Sigmoid colon (tissue), 7 donors: ENCODE measurements around the gene ACVR2B. TPM values are rescaled to one million over a fixed set of nuclear protein-coding genes. Genes with fewer than 3 reads are reported as not detected.

ENCODE experiments used
- DNase-seq: peaks from one replicate; pipeline ENCODE4 v3.0.0-alpha.2; 2019
- H3K27ac ChIP-seq, 4 donors: fragments of 200-600 bp; sonication (generic); one replicate each; pipeline ENCODE4 v1.5.1; 2016 to 2019; ENCODE audit warnings: mild to moderate bottlenecking in 1 of 4
- H3K27me3 ChIP-seq, 3 donors: fragments of 200-600 bp; sonication (generic); one replicate each; pipeline ENCODE4 v1.5.1; 2019; ENCODE audit warnings: mild to moderate bottlenecking in 1 of 3
- H3K36me3 ChIP-seq, 4 donors: fragments of 200-600 bp; sonication (generic); one replicate each; pipeline ENCODE4 v1.5.1; 2016 to 2019
- H3K4me1 ChIP-seq, 4 donors: fragments of 200-600 bp; sonication (generic); one replicate each; pipeline ENCODE4 v1.5.1; 2017 to 2019
- H3K4me3 ChIP-seq, 4 donors: fragments of 200-600 bp; sonication (generic); one replicate each; pipeline ENCODE4 v1.5.1; 2017 to 2019; ENCODE audit warnings: mild to moderate bottlenecking in 2 of 4, moderate library complexity in 1 of 4
- H3K9me3 ChIP-seq, 4 donors: fragments of 200-600 bp in 3 of 4; sonication (generic) in 3 of 4; one replicate each; pipeline versions ENCODE4 v1.5.1 to v1.6.1; 2013 to 2019
- EP300 ChIP-seq, 4 donors: sonication (generic); formaldehyde crosslinking; IDR thresholded peaks; one replicate each; pipeline ENCODE4 v1.6.1; 2017; ENCODE audit warnings: antibody characterized with exemption in 4 of 4
- POLR2A ChIP-seq, 2 donors: fragments of 450-650 bp; IDR thresholded peaks; one replicate each; pipeline ENCODE4 v1.6.1; 2016; ENCODE audit warnings: antibody characterized with exemption in 2 of 2, mild to moderate bottlenecking in 2 of 2, moderate library complexity in 2 of 2
- POLR2AphosphoS5 ChIP-seq, 4 donors: sonication (generic); formaldehyde crosslinking; IDR thresholded peaks; one replicate each; pipeline ENCODE4 v1.6.1; 2017; ENCODE audit warnings: antibody characterized with exemption in 4 of 4
- WGBS, 2 donors: extraction: QIAGEN DNeasy Blood & Tissue Kit; methylation state at CpG; one replicate each; pipeline ENCODE4 v1.1.7; 2013; 5-methylcytosine and 5-hydroxymethylcytosine counted together
- intact Hi-C: fragments of 100-400 bp; cut with DNase I; formaldehyde crosslinking; loops from one replicate; pipeline ENCODE4 v1.15.1; 2023
- polyA plus RNA-seq, 3 donors: library from polyadenylated mRNA; stranded (reverse); fragments of 200-250 nt; gene quantifications; one replicate each; pipeline ENCODE4 v1.2.3, GENCODE V29; 2013
- total RNA-seq, 4 donors: library from RNA; depleted of rRNA; stranded (reverse); fragments of >200 nt; gene quantifications; one replicate each; pipeline ENCODE4 v1.1.0, GENCODE V29; 2016
- TF ChIP-seq, protein P1 (sequence below), 4 experiments: fragments of 450-650 bp in 3 of 4; fragments of 200-600 bp in 1 of 4; IDR thresholded peaks; one replicate each; pipeline ENCODE4 v1.5.1; 2016 to 2019; ENCODE audit warnings: antibody characterized with exemption in 4 of 4, mild to moderate bottlenecking in 3 of 4, moderate library complexity in 2 of 4
- donor health status: healthy with polysubstance abuse.
- donor health status: Bipolar disorder and iron deficiency.
- donor health status: healthy.

ACVR2B gene
- total and polyA plus RNA-seq, 7 donors = 0.46 to 9.1 (median 4.8) TPM

DNA sequence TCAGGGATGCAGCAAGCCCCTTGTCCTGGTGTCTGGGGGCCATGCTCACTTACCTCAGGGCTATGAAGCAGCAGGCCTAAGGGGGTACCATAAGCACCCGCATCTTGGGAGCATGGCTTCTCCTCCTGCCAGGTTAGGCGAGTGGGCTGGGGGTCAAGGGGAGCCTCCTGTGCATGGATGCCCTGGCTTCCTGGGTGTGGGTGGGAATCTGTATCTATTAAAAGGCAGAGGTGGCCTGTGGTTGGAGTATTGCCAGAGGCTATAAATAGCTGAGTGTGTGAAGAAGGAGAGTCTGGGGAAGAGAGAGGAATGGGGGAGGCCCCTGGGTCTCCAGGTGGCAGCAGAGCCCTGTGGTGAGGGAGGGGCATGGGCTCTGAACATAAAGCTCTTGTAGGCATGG is 19.5 kb downstream of the ACVR2B start:
- whole genome bisulfite sequencing, 2 donors = 93 to 97% methylated on average over 2 of the region's 2 CpGs
- no peaks in the 10 kb centered on the region for H3K27me3 ChIP-seq
- H3K4me3 ChIP-seq = no peak overlapping the region
- DNase-seq = no peak
- intact Hi-C loops = loop anchor here (10.0 kb wide), 1 partner anchor 358 kb away; no protein-coding TSS in a partner anchor
- H3K9me3 ChIP-seq = peaks cover 0 to 4% (median under 1%) of the 10 kb centered on the region in 4 donors
- H3K4me1 ChIP-seq = peaks cover 0 to 18% (median 11%) of the 10 kb centered on the region in 4 donors
- no peaks in the 10 kb centered on the region for H3K36me3 ChIP-seq
- H3K27ac ChIP-seq = no peak overlapping the region
- no peak for TF ChIP-seq POLR2A (IDR thresholded peaks at IDR 0.05)
- no peak for TF ChIP-seq POLR2AphosphoS5 (IDR thresholded peaks at IDR 0.05)
- TF ChIP-seq, protein P1, sequence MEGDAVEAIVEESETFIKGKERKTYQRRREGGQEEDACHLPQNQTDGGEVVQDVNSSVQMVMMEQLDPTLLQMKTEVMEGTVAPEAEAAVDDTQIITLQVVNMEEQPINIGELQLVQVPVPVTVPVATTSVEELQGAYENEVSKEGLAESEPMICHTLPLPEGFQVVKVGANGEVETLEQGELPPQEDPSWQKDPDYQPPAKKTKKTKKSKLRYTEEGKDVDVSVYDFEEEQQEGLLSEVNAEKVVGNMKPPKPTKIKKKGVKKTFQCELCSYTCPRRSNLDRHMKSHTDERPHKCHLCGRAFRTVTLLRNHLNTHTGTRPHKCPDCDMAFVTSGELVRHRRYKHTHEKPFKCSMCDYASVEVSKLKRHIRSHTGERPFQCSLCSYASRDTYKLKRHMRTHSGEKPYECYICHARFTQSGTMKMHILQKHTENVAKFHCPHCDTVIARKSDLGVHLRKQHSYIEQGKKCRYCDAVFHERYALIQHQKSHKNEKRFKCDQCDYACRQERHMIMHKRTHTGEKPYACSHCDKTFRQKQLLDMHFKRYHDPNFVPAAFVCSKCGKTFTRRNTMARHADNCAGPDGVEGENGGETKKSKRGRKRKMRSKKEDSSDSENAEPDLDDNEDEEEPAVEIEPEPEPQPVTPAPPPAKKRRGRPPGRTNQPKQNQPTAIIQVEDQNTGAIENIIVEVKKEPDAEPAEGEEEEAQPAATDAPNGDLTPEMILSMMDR (IDR thresholded peaks at IDR 0.05) = no peak
- TF ChIP-seq EP300 (IDR thresholded peaks at IDR 0.05) = no peak

GRCh38 chr3:38474928-38475605 is 21.4 kb downstream of the ACVR2B start:
- no peak for DNase-seq

GRCh38 chr3:38475716-38476115 is 22.0 kb downstream of the ACVR2B start:
- Histone ChIP-seq H3K4me3 (no peak overlapping the region), H3K27ac (no peak overlapping the region), H3K27me3 (no peaks in the 10 kb centered on the region), H3K9me3 (no peaks in the 10 kb centered on the region), H3K4me1 (peaks cover 0 to 14% (median 11%) of the 10 kb centered on the region in 4 donors), H3K36me3 (peaks cover 2 to 16% (median 7%) of the 10 kb centered on the region in 4 donors)
- TF ChIP-seq POLR2AphosphoS5 (IDR thresholded peaks at IDR 0.05) = no peak
- TF ChIP-seq EP300 (IDR thresholded peaks at IDR 0.05) = no peak
- TF ChIP-seq, protein P1 (IDR thresholded peaks at IDR 0.05) = no peak
- no peak for TF ChIP-seq POLR2A (IDR thresholded peaks at IDR 0.05)
- intact Hi-C loops = loop anchor here (10.0 kb wide), 1 partner anchor 361 kb away; no protein-coding TSS in a partner anchor
- WGBS, 2 donors = 93% methylated on average over 6 of the region's 6 CpGs
- DNase-seq = no peak

More at GRCh38 chr3:38474928-38475605, 21.4 kb downstream of the ACVR2B start:
- TF ChIP-seq, protein P1 (IDR thresholded peaks at IDR 0.05) = no peak
- no peak for TF ChIP-seq POLR2AphosphoS5 (IDR thresholded peaks at IDR 0.05)
- peaks cover 0 to 14% (median 11%) of the 10 kb centered on the region in 4 donors for H3K4me1 ChIP-seq
- H3K36me3 ChIP-seq = peaks cover 0 to 12% (median 5%) of the 10 kb centered on the region in 4 donors
- no peak overlapping the region for H3K4me3 ChIP-seq
- no peaks in the 10 kb centered on the region for H3K27me3 ChIP-seq
- H3K9me3 ChIP-seq = no peaks in the 10 kb centered on the region
- 89% methylated on average over 7 of the region's 7 CpGs for WGBS, 2 donors
- no peak overlapping the region for H3K27ac ChIP-seq
- intact Hi-C loops = loop anchor here (10.0 kb wide), 1 partner anchor 360 kb away; no protein-coding TSS in a partner anchor

GRCh38 chr3:38476157-38476756 is 22.6 kb downstream of the ACVR2B start:
- no peak for DNase-seq
- no peaks in the 10 kb centered on the region for H3K27me3 ChIP-seq
- no peak overlapping the region for H3K4me3 ChIP-seq
- no peak overlapping the region for H3K27ac ChIP-seq
- WGBS, 2 donors = 68 to 86% methylated on average over 5 of the region's 5 CpGs
- H3K9me3 ChIP-seq = no peaks in the 10 kb centered on the region
- H3K36me3 ChIP-seq = peaks cover 7 to 22% (median 12%) of the 10 kb centered on the region in 4 donors
- TF ChIP-seq EP300 (IDR thresholded peaks at IDR 0.05) = no peak
- no peak for TF ChIP-seq POLR2A (IDR thresholded peaks at IDR 0.05)
- no peak for TF ChIP-seq POLR2AphosphoS5 (IDR thresholded peaks at IDR 0.05)
- TF ChIP-seq, protein P1 (IDR thresholded peaks at IDR 0.05) = no peak
- intact Hi-C loops = loop anchor here (10.0 kb wide), 1 partner anchor 361 kb away; no protein-coding TSS in a partner anchor
- peaks cover 0 to 14% (median 11%) of the 10 kb centered on the region in 4 donors for H3K4me1 ChIP-seq
